BJ (cell line): ENCODE measurements around the gene ERBB2. TPM values are rescaled to one million over a fixed set of nuclear protein-coding genes. Genes with fewer than 3 reads are reported as not detected.

Experiments
- CTCF ChIA-PET: fragments of 350-600 bp; formaldehyde crosslinking; extraction: SDS; loops from one replicate; lab custom pipeline; 2021; ENCODE audit warnings: antibody characterized with exemption, inconsistent platforms; lab: Yijun Ruan, JAX
- POLR2A ChIA-PET: fragments of 300-600 bp; sonication (Branson Sonifier 250); formaldehyde crosslinking; extraction: SDS; loops from one replicate; lab custom pipeline; 2021; ENCODE audit warnings: antibody characterized with exemption; lab: Charles Lee
- DNase-seq: peaks from one replicate; pipeline ENCODE4 v3.0.0-alpha.2; 2011; ENCODE audit warnings: low read depth
- H3K27me3 ChIP-seq: 2 replicates; pipeline ENCODE4 v1.6.0; 2011; ENCODE audit warnings: low read length; ENCODE audit not compliant: control insufficient read depth, insufficient read depth
- H3K36me3 ChIP-seq: 2 replicates; pipeline ENCODE4 v1.5.1; 2011; ENCODE audit warnings: low read length; ENCODE audit not compliant: control insufficient read depth, insufficient read depth
- H3K4me3 ChIP-seq: 2 replicates; pipeline ENCODE4 v1.5.1; 2011; ENCODE audit warnings: low read depth, mild to moderate bottlenecking, control low read depth, low read length
- polyA plus RNA-seq: library from polyadenylated mRNA; depleted of rRNA; stranded (reverse); fragments of >200 nt; gene quantifications from 2 replicates; pipeline ENCODE4 v1.2.3, GENCODE V29; 2011
- TF ChIP-seq, protein P1 (sequence below): IDR thresholded peaks from 2 replicates; pipeline ENCODE4 v1.5.1; 2011; ENCODE audit warnings: low read depth, mild to moderate bottlenecking, control low read depth, inconsistent platforms, low read length, moderate library complexity; ENCODE audit not compliant: insufficient read depth

ERBB2 gene
- polyA plus RNA-seq, 1 experiment = 35.4 TPM

DNA sequence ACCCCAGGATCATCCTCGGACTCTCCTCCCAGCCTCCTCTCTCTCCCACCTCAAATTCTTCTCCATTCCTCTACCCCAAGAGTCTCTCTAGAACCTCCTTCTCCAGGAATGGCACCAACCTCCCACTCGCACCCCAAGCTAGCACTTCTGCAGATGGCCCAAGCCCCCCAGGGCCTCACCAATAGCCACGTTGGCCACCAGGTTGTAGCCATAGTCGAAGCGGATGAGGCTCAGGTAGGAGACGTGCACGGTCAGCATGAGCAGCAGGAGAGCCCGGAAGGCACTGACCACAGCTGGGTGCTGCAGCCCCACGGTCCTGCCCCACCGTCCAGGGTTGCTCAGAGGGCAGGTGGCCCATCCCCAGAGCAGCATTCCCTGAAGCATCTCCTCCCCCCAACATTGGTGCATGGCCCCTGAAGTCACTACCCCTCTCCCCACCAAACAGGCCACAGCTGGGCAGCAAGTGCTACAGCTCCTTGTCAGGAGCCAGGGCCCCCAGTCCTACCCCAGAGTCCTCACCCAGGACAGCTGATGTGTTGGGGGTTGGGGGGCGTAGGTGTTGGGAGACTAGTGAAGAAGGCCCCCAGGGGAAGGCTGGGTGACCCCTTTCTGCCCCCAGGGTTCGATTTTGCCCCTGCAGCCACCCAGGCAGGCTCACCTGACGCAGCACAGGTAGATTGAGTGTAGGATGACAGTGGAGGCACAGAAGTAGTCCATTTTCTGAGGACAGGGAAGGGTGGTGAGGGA, 26.4 kb upstream of the ERBB2 start:
- ChIA-PET POLR2A (no interaction called here), CTCF (interaction anchor here (1.6 to 16.9 kb wide), 3 partner anchors 10 to 51 kb away, joined by 4 to 185 read pairs (median 8); partner anchors contain the start of genes PGAP3 and PPP1R1B)

DNA sequence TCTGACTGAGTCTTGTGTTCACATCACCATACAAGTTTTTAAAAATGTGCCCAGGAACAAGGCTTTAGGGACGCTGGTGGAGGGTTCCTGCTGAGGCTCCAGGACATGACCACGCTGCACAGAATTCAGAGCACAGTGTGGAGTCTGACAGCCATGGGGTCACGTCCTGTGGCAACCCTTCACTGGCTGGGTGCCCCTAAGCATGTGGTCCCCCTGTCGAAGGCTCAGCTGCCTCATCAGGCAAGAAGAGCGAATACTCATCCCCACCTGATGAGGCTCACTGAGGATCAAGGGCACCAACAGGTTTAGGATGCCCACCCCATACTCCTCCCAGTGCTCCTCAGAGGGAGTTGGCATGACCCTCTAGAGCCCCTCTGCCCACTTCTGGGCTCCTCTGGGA, 25.7 kb upstream of the ERBB2 start:
- TF ChIP-seq, protein P1, sequence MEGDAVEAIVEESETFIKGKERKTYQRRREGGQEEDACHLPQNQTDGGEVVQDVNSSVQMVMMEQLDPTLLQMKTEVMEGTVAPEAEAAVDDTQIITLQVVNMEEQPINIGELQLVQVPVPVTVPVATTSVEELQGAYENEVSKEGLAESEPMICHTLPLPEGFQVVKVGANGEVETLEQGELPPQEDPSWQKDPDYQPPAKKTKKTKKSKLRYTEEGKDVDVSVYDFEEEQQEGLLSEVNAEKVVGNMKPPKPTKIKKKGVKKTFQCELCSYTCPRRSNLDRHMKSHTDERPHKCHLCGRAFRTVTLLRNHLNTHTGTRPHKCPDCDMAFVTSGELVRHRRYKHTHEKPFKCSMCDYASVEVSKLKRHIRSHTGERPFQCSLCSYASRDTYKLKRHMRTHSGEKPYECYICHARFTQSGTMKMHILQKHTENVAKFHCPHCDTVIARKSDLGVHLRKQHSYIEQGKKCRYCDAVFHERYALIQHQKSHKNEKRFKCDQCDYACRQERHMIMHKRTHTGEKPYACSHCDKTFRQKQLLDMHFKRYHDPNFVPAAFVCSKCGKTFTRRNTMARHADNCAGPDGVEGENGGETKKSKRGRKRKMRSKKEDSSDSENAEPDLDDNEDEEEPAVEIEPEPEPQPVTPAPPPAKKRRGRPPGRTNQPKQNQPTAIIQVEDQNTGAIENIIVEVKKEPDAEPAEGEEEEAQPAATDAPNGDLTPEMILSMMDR = no peak
- ChIA-PET POLR2A (no interaction called here), CTCF (interaction anchor here (16.9 kb wide), 1 partner anchor 52 kb away, joined by 185 read pairs; the partner anchor contains the start of gene PPP1R1B)
- Histone ChIP-seq H3K36me3 (no peaks in the 10 kb centered on the region), H3K4me3 (no peak overlapping the region), H3K27me3 (peaks cover 13% of the 10 kb centered on the region)
- no peak for DNase-seq

More for the DNA sequence above, 26.4 kb upstream of the ERBB2 start:
- no peak for DNase-seq
- Histone ChIP-seq H3K27me3 (peaks cover 15% of the 10 kb centered on the region), H3K4me3 (no peak overlapping the region), H3K36me3 (no peaks in the 10 kb centered on the region)
- TF ChIP-seq, protein P1 = no peak

DNA sequence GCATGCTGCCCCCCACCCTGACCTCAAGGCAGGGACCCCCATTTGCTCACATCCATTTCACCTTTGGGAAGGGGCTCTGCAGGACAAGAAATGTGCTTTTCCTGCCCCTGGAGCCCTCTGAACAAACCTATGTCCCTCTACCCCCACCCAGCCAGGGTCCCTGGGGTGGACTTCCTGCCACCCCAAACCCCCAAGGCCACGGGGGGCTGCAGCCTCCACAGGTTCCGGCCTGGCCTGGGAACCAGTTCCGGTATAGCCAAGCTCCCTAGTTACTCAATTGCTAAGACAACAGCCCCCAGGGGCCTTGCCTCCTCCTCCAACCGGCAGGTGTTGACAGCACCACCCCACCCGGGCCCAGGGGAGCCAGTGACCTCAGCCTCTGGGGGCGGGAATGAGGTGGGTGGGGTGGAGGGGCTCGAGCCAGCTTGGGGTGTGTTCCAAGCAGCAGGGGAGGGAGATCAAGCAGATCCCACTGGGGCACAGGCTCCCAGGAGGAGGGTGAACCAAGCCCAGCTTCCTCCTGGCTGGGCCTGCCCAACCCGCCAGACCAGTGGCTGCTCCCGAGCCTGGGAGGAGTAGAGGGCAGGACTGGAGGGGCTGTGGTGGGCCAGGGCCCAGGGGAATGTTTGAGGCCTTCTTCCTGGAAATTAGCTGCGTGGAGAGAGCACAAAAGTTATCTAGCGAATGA, 25.0 kb upstream of the ERBB2 start:
- Histone ChIP-seq H3K4me3 (no peak overlapping the region), H3K27me3 (peaks cover 8% of the 10 kb centered on the region), H3K36me3 (no peaks in the 10 kb centered on the region; the same call in 1 of the 2 replicates)
- TF ChIP-seq, protein P1 = no peak
- ChIA-PET POLR2A (no interaction called here), CTCF (interaction anchor here (1.0 to 16.9 kb wide), 4 partner anchors 8 to 55 kb away, joined by 3 to 185 read pairs (median 3); partner anchors contain the start of genes MIEN1, PGAP3 and PPP1R1B)
- no peak for DNase-seq

DNA sequence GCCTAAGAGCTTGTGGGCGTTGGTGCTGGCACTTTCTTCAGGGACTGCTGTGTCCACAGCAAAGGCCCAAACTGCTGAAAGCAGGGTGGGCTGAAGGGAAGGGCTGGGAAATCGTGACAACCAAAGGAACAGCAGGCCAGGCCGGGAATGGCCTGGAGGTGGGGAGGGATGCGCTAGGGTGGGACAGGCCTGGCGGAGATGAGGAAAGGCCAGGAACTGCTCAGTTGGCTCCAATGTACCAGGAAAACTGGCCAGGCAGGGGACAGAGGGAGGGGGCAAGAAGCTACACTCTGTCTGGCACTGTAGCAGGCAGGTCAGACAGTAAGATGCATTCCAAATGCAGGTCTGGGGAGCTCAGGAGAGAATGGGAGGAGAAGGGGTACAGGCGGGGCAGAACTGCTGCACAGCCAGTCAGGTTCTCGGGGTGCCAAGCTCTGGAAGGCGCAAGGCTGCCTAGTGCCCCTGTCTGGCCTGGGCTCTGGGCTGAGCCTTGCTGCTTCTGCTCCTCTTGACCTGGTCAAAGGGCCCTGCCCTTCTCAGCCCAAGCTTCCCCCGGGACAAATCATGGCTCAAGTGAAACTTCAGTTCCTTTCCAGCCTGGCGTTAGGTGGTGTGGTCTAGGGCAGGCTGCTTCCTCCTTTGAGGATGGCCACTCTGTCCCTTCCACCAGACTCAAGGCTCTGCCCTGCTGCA, 24.3 kb upstream of the ERBB2 start:
- CTCF ChIA-PET = interaction anchor here (1.0 to 16.9 kb wide), 4 partner anchors 9 to 54 kb away, joined by 3 to 185 read pairs (median 3); partner anchors contain the start of genes MIEN1, PGAP3 and PPP1R1B
- peaks cover 4% of the 10 kb centered on the region for H3K27me3 ChIP-seq
- no peak for DNase-seq
- TF ChIP-seq, protein P1 = no peak
- H3K4me3 ChIP-seq = no peak overlapping the region
- peaks cover 1% of the 10 kb centered on the region; the same call in 1 of the 2 replicates for H3K36me3 ChIP-seq
- POLR2A ChIA-PET = no interaction called here
